ENCODE measurements around the gene NDUFB8.

The NDUFB8 gene

DNA sequence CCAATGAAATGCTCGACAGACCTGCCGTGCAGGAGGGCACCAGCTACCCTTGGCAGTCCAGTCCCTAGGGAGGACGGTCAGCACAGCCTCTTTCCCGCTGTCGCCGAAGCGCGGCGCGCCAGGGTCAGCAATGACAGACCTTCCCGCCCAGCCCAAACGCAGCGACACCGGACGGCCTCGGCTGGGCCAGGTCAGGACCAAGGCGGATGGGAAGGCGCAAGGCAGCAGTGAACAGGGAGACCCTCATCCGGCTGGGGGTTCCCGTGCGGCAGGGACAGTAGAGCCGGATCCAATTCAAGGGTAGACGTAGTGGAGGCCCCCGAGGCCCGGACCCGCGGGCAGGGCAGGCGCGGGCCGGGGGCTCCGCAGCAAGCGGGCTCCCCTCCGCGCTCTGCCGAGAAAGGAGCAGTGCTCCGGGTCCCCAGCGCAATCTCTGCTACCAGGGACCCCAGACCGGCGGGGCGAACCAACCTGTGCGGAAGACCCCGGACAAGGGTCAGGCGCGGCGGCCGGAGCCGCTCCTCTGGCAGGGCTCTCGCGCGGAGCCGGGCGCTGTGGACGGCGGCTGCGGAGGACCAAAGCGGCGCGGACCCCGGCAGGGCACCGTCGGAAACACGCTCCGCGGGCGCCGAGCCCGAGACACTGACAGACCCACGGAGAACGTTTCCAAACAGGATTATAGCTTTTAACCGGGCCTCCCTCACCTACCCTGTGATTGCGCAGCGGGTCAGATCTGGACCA, 10.2 kb downstream of the NDUFB8 start, which contains the start of gene SEC31B:
Gene SEC31B (minus strand): TSS at position 551 of the 741 bp plus-strand sequence. CDS start 2,909 bp downstream, outside the sequence.
- H3K4me3 ChIP-seq (ENCODE audit: low read length): peak within 1 kb of the TSS; percentile 23
- DNase-seq (ENCODE audit: low read depth): no peak
- TF ChIP-seq, protein P1, sequence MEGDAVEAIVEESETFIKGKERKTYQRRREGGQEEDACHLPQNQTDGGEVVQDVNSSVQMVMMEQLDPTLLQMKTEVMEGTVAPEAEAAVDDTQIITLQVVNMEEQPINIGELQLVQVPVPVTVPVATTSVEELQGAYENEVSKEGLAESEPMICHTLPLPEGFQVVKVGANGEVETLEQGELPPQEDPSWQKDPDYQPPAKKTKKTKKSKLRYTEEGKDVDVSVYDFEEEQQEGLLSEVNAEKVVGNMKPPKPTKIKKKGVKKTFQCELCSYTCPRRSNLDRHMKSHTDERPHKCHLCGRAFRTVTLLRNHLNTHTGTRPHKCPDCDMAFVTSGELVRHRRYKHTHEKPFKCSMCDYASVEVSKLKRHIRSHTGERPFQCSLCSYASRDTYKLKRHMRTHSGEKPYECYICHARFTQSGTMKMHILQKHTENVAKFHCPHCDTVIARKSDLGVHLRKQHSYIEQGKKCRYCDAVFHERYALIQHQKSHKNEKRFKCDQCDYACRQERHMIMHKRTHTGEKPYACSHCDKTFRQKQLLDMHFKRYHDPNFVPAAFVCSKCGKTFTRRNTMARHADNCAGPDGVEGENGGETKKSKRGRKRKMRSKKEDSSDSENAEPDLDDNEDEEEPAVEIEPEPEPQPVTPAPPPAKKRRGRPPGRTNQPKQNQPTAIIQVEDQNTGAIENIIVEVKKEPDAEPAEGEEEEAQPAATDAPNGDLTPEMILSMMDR (IDR thresholded peaks at IDR 0.05; ENCODE audit: insufficient read depth, low read depth, low read length, missing control alignments): no peak

DNA sequence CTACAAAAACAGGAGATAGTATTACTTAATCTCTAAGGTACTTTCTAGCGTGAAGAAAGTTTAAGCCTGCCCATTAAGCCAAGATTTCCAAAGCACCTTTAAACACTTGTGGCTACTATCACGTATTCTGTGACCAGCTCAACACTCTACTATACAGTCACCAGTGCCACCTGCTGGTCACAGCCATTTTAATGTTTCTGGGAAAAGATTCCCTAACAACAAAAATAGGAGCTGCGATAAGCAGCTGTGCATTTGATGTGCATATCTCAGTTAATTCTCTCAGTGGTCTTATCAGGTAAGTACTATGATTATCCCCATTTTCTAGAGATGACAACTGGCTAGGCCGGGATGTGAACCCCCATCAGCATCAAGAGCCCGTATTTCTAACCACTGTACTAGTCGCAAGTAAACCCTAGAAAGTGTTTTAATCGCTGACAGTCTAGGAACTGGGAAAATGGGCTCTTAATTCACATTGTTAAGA, 10.9 kb downstream of the NDUFB8 start:
- peak; percentile 77 for DNase-seq (ENCODE audit: low read depth)
- no peak overlapping the region for H3K4me3 ChIP-seq (ENCODE audit: low read length)
- TF ChIP-seq, protein P1 (IDR thresholded peaks at IDR 0.05; ENCODE audit: insufficient read depth, low read depth, low read length, missing control alignments): peak; percentile 77

DNA sequence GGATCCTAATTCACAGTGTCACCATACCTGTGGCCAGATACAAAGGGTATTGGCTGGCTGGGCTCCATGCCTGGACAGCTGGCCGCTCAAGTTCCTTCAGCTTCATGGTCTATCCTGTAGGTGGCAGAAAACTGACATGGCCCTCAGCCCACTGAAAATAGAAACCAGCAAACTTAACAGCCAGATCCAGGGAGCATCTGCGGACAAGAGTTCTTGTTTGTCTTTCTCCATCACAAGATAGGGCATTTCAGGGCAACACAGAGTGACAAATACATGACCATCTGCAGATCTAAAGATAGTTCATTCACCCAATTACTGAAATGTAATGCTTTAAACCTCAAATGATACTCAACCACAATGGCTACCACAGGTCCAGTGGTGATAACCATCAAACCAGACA, 12.8 kb downstream of the NDUFB8 start:
- no peak for DNase-seq (ENCODE audit: low read depth)
- H3K4me3 ChIP-seq (ENCODE audit: low read length): no peak overlapping the region
- TF ChIP-seq, protein P1 (IDR thresholded peaks at IDR 0.05; ENCODE audit: insufficient read depth, low read depth, low read length, missing control alignments): no peak

DNA sequence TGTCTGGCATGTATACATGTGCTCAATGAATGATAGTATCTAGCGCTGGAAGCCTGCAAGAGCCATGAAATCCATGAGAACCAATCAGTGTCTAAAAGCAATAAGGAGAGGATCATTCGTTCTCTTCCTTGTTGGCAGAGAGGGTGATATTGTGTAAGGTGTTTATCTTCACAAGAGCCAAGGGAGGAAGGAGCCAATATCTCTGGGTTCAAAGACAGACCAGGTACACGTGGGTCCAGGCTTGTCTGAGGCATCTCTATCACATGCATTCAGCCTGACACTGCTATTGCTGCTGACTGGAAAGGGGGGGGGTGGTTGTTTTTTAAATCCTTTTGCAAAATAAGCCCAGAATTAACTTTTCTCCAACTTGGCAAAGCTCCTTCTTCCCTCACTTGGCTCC, 14.1 kb downstream of the NDUFB8 start:
- TF ChIP-seq, protein P1 (IDR thresholded peaks at IDR 0.05; ENCODE audit: insufficient read depth, low read depth, low read length, missing control alignments): no peak
- no peak for DNase-seq (ENCODE audit: low read depth)
- no peak overlapping the region for H3K4me3 ChIP-seq (ENCODE audit: low read length)

DNA sequence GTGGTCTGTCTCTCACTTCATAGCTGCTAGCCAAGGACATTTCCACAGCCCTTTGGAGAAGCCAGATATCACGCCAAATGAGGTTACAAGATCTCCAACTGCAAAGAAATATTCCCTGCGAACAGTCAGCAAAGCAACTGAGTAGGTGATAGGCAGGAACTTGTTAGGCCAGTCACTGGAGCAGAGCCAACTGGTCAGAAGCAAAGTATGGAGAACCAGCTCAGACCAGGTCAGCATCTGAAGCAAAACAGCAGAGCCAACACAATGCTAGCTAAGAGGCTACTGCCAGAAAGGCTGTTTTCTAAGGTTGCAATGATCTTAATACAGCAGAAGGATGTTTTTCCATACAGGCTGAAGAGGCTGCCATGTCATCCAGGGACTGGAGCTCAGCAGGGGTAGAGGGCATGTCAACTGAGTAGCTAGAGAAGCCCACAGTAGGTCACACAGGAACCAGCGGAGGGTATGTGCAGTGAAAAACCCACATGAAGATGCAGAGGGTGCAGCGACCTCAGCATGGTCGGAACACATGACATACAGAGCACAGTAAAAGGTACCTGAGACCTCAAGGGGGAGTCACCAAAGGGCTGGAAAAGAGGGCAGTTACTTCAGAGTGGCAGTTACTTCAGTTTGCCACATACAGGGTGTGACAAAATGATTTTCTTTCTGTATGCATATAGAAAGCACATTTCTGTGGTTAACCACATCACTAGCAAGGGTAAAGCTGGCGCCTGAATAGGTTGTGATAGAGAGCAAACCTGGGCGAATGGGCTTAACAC, 18.9 kb downstream of the NDUFB8 start:
- TF ChIP-seq, protein P1 (IDR thresholded peaks at IDR 0.05; ENCODE audit: insufficient read depth, low read depth, low read length, missing control alignments): no peak
- peak; percentile 62 for DNase-seq (ENCODE audit: low read depth)
- H3K4me3 ChIP-seq (ENCODE audit: low read length): no peak overlapping the region

DNA sequence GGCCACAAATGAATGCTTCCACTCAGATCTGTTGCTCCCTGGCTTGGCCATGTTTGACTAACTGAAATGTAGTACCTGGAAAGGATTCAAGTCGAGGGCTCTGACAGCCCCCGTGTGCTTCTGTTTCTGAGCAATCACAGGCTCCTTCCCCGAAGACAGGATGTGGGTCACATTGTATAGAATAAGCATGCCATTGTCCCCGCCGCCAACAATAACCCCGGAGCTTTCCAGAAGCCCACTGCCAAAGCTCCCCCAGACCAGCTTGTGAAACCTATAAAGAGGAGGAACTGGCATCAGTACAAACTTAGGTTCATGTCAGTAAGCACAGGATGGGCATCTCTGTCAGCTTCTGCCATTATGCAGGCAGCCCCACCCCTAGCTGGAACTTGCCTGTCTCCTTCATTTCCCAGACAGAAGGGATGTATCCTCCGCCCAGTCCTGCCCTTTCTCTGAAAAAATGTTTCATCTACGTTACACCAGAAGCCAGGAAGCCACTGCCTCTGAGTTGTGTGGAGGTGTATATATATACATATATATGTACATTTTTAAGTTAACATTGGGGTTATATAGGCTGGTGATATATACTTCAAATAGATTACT, 20.3 kb downstream of the NDUFB8 start:
- TF ChIP-seq, protein P1 (IDR thresholded peaks at IDR 0.05; ENCODE audit: insufficient read depth, low read depth, low read length, missing control alignments): no peak
- no peak overlapping the region for H3K4me3 ChIP-seq (ENCODE audit: low read length)
- peak; percentile 49 for DNase-seq (ENCODE audit: low read depth)

Measured in epithelial cell of esophagus (primary cell).